B cell (primary cell): Measurements from ENCODE around the gene SPSB1. TPM values are rescaled to one million over a fixed set of nuclear protein-coding genes. Genes with fewer than 3 reads are reported as not detected.

ENCODE experiments used
- ATAC-seq: fragments of 200-7000 bp; cut with Tn5 transposase; one replicate; pipeline ENCODE4 v1.10.0; 2021; ENCODE audit warnings: low read depth, mild to moderate bottlenecking, moderate number of reproducible peaks, moderate library complexity
- CTCF ChIA-PET: fragments of 350-600 bp; sonication (Branson Sonifier 250); formaldehyde crosslinking; loops from one replicate; lab custom pipeline; 2021; ENCODE audit warnings: antibody characterized with exemption, inconsistent platforms; lab: Charles Lee
- POLR2A ChIA-PET: fragments of 350-600 bp; sonication (Branson Sonifier 250); formaldehyde crosslinking; loops from one replicate; lab custom pipeline; 2021; ENCODE audit warnings: antibody characterized with exemption; lab: Charles Lee
- DNase-seq: peaks from one replicate; pipeline ENCODE4 v3.0.0; 2013
- H2AFZ ChIP-seq: 2 replicates; pipeline ENCODE4 v1.6.1; 2012; ENCODE audit warnings: mild to moderate bottlenecking, low read depth, low read length; ENCODE audit not compliant: insufficient read depth, poor library complexity, severe bottlenecking
- H3K27ac ChIP-seq, 2 donors: 1 replicate in 1 of 2; 2 replicates in 1 of 2; pipeline ENCODE4 v1.5.1; 2012 to 2013; ENCODE audit warnings: low read length in 2 of 2, mild to moderate bottlenecking in 2 of 2, moderate library complexity in 1 of 2
- H3K27me3 ChIP-seq, 4 experiments: fragments of 200-600 bp in 1 of 4; sonication (generic) in 1 of 4; replicated peaks in 1 of 4; 1 replicate in 2 of 4; 2 replicates in 2 of 4; pipeline versions ENCODE4 v1.6.1 to v1.7.0; 2013 to 2016; ENCODE audit warnings: low read length in 3 of 4, mild to moderate bottlenecking in 2 of 4, mixed read lengths in 1 of 4, moderate library complexity in 1 of 4; ENCODE audit not compliant: insufficient read depth in 4 of 4, control insufficient read depth in 3 of 4; ENCODE audit errors: control extremely low read depth in 1 of 4
- H3K36me3 ChIP-seq, 2 experiments: replicated peaks in 1 of 2; 1 replicate in 1 of 2; 2 replicates in 1 of 2; pipeline versions ENCODE4 v1.6.1 to v1.7.1; 2013; ENCODE audit warnings: low read length in 1 of 2; ENCODE audit not compliant: insufficient read depth in 2 of 2, control insufficient read depth in 1 of 2; ENCODE audit errors: control extremely low read depth in 1 of 2, extremely low read depth in 1 of 2
- H3K4me1 ChIP-seq, 2 donors: fragments of 200-600 bp in 1 of 2; sonication (generic) in 1 of 2; 1 replicate in 1 of 2; 2 replicates in 1 of 2; pipeline versions ENCODE4 v1.5.1 to v1.6.1; 2013 to 2017; ENCODE audit warnings: low read length in 2 of 2; ENCODE audit not compliant: control insufficient read depth in 2 of 2, insufficient read depth in 2 of 2
- H3K4me2 ChIP-seq: replicated peaks from 2 replicates; pipeline ENCODE3; 2012; ENCODE audit warnings: mild to moderate bottlenecking, low read depth, low read length; ENCODE audit not compliant: poor library complexity, severe bottlenecking
- H3K4me3 ChIP-seq, 5 experiments: fragments of 200-600 bp in 1 of 5; sonication (generic) in 1 of 5; 1 replicate in 3 of 5; 2 replicates in 2 of 5; pipeline versions ENCODE4 v1.5.1 to v1.7.0; 2011 to 2016; ENCODE audit warnings: low read length in 4 of 5, mild to moderate bottlenecking in 4 of 5, low read depth in 2 of 5, control low read depth in 1 of 5, moderate library complexity in 1 of 5; ENCODE audit not compliant: insufficient read depth in 1 of 5; ENCODE audit errors: control extremely low read depth in 1 of 5, extremely low read depth in 1 of 5
- H3K79me2 ChIP-seq: fragments of 200-600 bp; sonication (generic); one replicate; pipeline ENCODE4 v1.6.0; 2016; ENCODE audit warnings: low read length; ENCODE audit not compliant: control insufficient read depth, insufficient read depth
- H3K9ac ChIP-seq: fragments of 200-600 bp; sonication (generic); 2 replicates; pipeline ENCODE4 v1.6.1; 2017; ENCODE audit warnings: mild to moderate bottlenecking, low read length, moderate library complexity
- H3K9me3 ChIP-seq, 3 donors: one replicate each; pipeline versions ENCODE4 v1.6.1 to v1.7.1; 2013; ENCODE audit warnings: low read length in 2 of 3; ENCODE audit not compliant: control insufficient read depth in 2 of 3, insufficient read depth in 1 of 3; ENCODE audit errors: control extremely low read depth in 1 of 3
- H4K20me1 ChIP-seq: 2 replicates; pipeline ENCODE4 v1.6.0; 2012; ENCODE audit warnings: mild to moderate bottlenecking, low read length; ENCODE audit not compliant: insufficient read depth, control insufficient read depth, poor library complexity, severe bottlenecking
- H3K27ac Mint-ChIP-seq: one replicate; pipeline ENCODE4 v1.8.0; 2021; ENCODE audit warnings: mixed read lengths
- H3K27me3 Mint-ChIP-seq: one replicate; pipeline ENCODE4 v1.8.0; 2021; ENCODE audit warnings: mixed read lengths
- H3K4me1 Mint-ChIP-seq: one replicate; pipeline ENCODE4 v1.8.0; 2021; ENCODE audit warnings: mixed read lengths
- H3K4me3 Mint-ChIP-seq: one replicate; pipeline ENCODE4 v1.8.0; 2021; ENCODE audit warnings: mixed read lengths
- H3K9me3 Mint-ChIP-seq: one replicate; pipeline ENCODE4 v1.8.0; 2022; ENCODE audit warnings: mixed read lengths; ENCODE audit not compliant: insufficient read depth
- EZH2 ChIP-seq: IDR thresholded peaks from 2 replicates; pipeline ENCODE4 v1.6.1; 2012; ENCODE audit warnings: borderline replicate concordance, low read depth, mild to moderate bottlenecking, moderate library complexity, low read length; ENCODE audit not compliant: insufficient read depth, poor library complexity, severe bottlenecking
- WGBS: methylation state at CpG from one replicate; pipeline ENCODE4 v1.1.5; 2013; ENCODE audit warnings: missing lambda C conversion rate; ENCODE audit not compliant: insufficient coverage; 5-methylcytosine and 5-hydroxymethylcytosine counted together
- intact Hi-C: fragments of 100-400 bp; cut with micrococcal nuclease; formaldehyde crosslinking; loops from one replicate; pipeline ENCODE4 v1.10.0; 2022
- polyA plus RNA-seq: library from polyadenylated mRNA; depleted of rRNA; stranded (reverse); fragments of >200 nt; gene quantifications from 2 replicates; pipeline ENCODE4 v1.2.3, GENCODE V29; 2012
- total RNA-seq, 2 donors: library from RNA; stranded (reverse); fragments of 120-200 nt in 1 of 2; gene quantifications; 1 replicate in 1 of 2; 2 replicates in 1 of 2; pipeline versions ENCODE4 v1.2.3 to v1.2.4, GENCODE V29; 2013 to 2022
- TF ChIP-seq, protein P1 (sequence below): fragments of 200-600 bp; IDR thresholded peaks from one replicate; pipeline ENCODE4 v1.8.0; 2022; ENCODE audit warnings: antibody characterized with exemption, mild to moderate bottlenecking

Gene SPSB1
- total and polyA plus RNA-seq, 2 donors (not counting 1 experiment from before 2014, with no cell fraction given) = 1.7 to 9.4 TPM

DNA sequence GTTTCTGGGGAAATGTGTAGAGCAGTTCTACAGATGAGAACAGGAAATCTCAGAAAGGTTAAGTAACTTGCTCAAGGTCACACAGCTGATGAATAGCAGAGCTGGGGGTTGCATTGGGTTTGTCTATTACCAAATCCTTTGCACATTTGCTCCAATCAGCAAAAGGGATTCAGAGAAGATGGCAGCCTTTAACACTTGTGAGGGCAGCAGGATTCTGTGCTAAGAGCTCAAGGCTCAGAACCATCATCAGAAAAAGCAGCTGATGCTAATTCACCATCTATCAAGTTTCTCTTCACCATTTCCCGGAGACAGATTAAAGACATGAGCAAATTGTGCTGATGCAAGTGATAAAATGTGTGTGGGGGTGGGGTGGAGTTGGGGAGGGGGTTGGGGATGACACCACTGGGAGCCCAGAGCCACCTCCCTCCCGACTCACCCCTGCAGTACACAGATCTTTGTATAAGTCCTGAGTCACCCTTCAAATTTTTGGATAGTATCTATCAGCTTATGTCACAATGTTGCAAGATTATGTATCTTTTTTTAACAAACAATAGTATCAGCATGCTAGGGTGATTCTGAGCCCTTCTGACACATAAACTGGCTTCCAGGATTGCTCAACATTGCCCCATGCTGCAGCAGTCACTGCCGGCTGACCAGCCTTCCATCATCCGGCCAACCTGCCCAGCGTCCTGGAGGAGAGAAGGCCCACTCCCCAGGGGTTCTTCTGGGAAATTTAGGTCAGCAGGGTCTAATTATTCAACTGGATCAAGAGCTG lies 2.8 kb upstream of the SPSB1 start:
- POLR2A ChIA-PET = interaction anchor here (0.6 to 2.2 kb wide), 7 partner anchors 121 to 201 kb away, joined by 3 to 10 read pairs (median 6); no protein-coding TSS in a partner anchor

More for the DNA sequence above, 2.8 kb upstream of the SPSB1 start:
- H3K36me3 ChIP-seq = no peaks in the 10 kb centered on the region
- H3K4me3 ChIP-seq = no peak overlapping the region
- intact Hi-C loops = loop anchor here (1.0 to 5.0 kb wide), 4 partner anchors 56 to 205 kb away; partner anchors contain the start of genes GPR157 and H6PD
- WGBS = 87% methylated on average over 3 of the region's 5 CpGs
- peaks cover 0 to 21% (median 11%) of the 10 kb centered on the region in 3 donors for H3K9me3 ChIP-seq
- CTCF ChIA-PET = interaction anchor here (0.8 to 6.2 kb wide), 42 partner anchors 7 to 578 kb away, joined by 3 to 352 read pairs (median 5); partner anchors contain the start of gene H6PD
- Mint-ChIP-seq H3K9me3 (peaks cover 6% of the 10 kb centered on the region), H3K4me1 (peaks cover 4% of the 10 kb centered on the region), H3K4me3 (no peak overlapping the region), H3K27ac (peak overlapping the region; percentile 23), H3K27me3 (no peaks in the 10 kb centered on the region)
- no peak overlapping the region for H2AFZ ChIP-seq
- peaks cover 15% of the 10 kb centered on the region for H3K79me2 ChIP-seq
- no peaks in the 10 kb centered on the region for H3K27me3 ChIP-seq
- H4K20me1 ChIP-seq = peaks cover 5% of the 10 kb centered on the region
- H3K27ac ChIP-seq = no peak overlapping the region
- H3K4me2 ChIP-seq = no peak overlapping the region
- peaks cover 6 to 21% of the 10 kb centered on the region in 2 donors for H3K4me1 ChIP-seq
- H3K9ac ChIP-seq = no peak overlapping the region
- ATAC-seq (no peak), DNase-seq (peak; percentile 27)
- no peak for TF ChIP-seq EZH2
- TF ChIP-seq, protein P1, sequence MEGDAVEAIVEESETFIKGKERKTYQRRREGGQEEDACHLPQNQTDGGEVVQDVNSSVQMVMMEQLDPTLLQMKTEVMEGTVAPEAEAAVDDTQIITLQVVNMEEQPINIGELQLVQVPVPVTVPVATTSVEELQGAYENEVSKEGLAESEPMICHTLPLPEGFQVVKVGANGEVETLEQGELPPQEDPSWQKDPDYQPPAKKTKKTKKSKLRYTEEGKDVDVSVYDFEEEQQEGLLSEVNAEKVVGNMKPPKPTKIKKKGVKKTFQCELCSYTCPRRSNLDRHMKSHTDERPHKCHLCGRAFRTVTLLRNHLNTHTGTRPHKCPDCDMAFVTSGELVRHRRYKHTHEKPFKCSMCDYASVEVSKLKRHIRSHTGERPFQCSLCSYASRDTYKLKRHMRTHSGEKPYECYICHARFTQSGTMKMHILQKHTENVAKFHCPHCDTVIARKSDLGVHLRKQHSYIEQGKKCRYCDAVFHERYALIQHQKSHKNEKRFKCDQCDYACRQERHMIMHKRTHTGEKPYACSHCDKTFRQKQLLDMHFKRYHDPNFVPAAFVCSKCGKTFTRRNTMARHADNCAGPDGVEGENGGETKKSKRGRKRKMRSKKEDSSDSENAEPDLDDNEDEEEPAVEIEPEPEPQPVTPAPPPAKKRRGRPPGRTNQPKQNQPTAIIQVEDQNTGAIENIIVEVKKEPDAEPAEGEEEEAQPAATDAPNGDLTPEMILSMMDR = no peak
